ENCODE results near the gene EXOC2. TPM values are rescaled to one million over a fixed set of nuclear protein-coding genes. Genes with fewer than 3 reads are reported as not detected.

EXOC2 gene
- total RNA-seq, 1 donor from 2014 or later = 31.3 TPM

- no peak for DNase-seq
- Mint-ChIP-seq H3K36me3 (ENCODE audit: unreplicated experiment) (no peaks in the 10 kb centered on the region), H3K9me3 (ENCODE audit: unreplicated experiment) (peaks cover under 1% of the 10 kb centered on the region), H3K4me3 (ENCODE audit: unreplicated experiment) (no peak overlapping the region), H3K4me1 (ENCODE audit: low read depth, unreplicated experiment) (peaks cover 8% of the 10 kb centered on the region), H3K27me3 (ENCODE audit: unreplicated experiment) (no peaks in the 10 kb centered on the region), H3K27ac (ENCODE audit: unreplicated experiment) (no peak overlapping the region)
- TF ChIP-seq CTCF (IDR thresholded peaks at IDR 0.05; ENCODE audit: partially characterized antibody, unreplicated experiment) = no peak
These were observed 219.0 kb downstream of the EXOC2 start for GRCh38 chr6:473768-474452.

- Mint-ChIP-seq H3K4me3 (ENCODE audit: unreplicated experiment) (no peak overlapping the region), H3K27me3 (ENCODE audit: unreplicated experiment) (no peaks in the 10 kb centered on the region), H3K27ac (ENCODE audit: unreplicated experiment) (no peak overlapping the region), H3K4me1 (ENCODE audit: low read depth, unreplicated experiment) (peaks cover 8% of the 10 kb centered on the region), H3K9me3 (ENCODE audit: unreplicated experiment) (no peaks in the 10 kb centered on the region), H3K36me3 (ENCODE audit: unreplicated experiment) (no peaks in the 10 kb centered on the region)
- TF ChIP-seq CTCF (IDR thresholded peaks at IDR 0.05; ENCODE audit: partially characterized antibody, unreplicated experiment) = no peak
- DNase-seq = no peak
These were observed 219.6 kb downstream of the EXOC2 start for GRCh38 chr6:473356-473755.

- Mint-ChIP-seq H3K27me3 (ENCODE audit: unreplicated experiment) (peaks cover 2% of the 10 kb centered on the region), H3K9me3 (ENCODE audit: unreplicated experiment) (peaks cover 2% of the 10 kb centered on the region), H3K4me3 (ENCODE audit: unreplicated experiment) (no peak overlapping the region), H3K27ac (ENCODE audit: unreplicated experiment) (no peak overlapping the region), H3K4me1 (ENCODE audit: low read depth, unreplicated experiment) (peaks cover 8% of the 10 kb centered on the region), H3K36me3 (ENCODE audit: unreplicated experiment) (no peaks in the 10 kb centered on the region)
- no peak for TF ChIP-seq CTCF (IDR thresholded peaks at IDR 0.05; ENCODE audit: partially characterized antibody, unreplicated experiment)
- DNase-seq = no peak
These were observed 222.0 kb downstream of the EXOC2 start for GRCh38 chr6:470901-471448.

GRCh38 chr6:470051-470900 lies 222.7 kb downstream of the EXOC2 start:
- no peak for TF ChIP-seq CTCF (IDR thresholded peaks at IDR 0.05; ENCODE audit: partially characterized antibody, unreplicated experiment)
- H3K27ac Mint-ChIP-seq (ENCODE audit: unreplicated experiment) = no peak overlapping the region

More at GRCh38 chr6:470051-470900, 222.7 kb downstream of the EXOC2 start:
- no peaks in the 10 kb centered on the region for H3K36me3 Mint-ChIP-seq (ENCODE audit: unreplicated experiment)
- H3K4me3 Mint-ChIP-seq (ENCODE audit: unreplicated experiment) = no peak overlapping the region
- peaks cover 2% of the 10 kb centered on the region for H3K27me3 Mint-ChIP-seq (ENCODE audit: unreplicated experiment)
- peaks cover 8% of the 10 kb centered on the region for H3K4me1 Mint-ChIP-seq (ENCODE audit: low read depth, unreplicated experiment)
- H3K9me3 Mint-ChIP-seq (ENCODE audit: unreplicated experiment) = peaks cover 2% of the 10 kb centered on the region
- no peak for DNase-seq
